Activated T-cell treated with anti-CD3 and anti-CD28 coated beads for 48 hours (primary cell): Measurements from ENCODE around the gene KLHDC1.
A peak's percentile ranks its signal among the peaks of the same experiment; 100 is the strongest.
"Not testable (repeated sequence)": the region's sequence is repeated elsewhere in the genome, so short reads cannot be mapped to it uniquely, and the experiment has no call there.

Experiments
- DNase-seq: peaks from one replicate; pipeline ENCODE4 v3.0.0-alpha.2; 2020; ENCODE audit warnings: low read depth

Gene KLHDC1, protein sequence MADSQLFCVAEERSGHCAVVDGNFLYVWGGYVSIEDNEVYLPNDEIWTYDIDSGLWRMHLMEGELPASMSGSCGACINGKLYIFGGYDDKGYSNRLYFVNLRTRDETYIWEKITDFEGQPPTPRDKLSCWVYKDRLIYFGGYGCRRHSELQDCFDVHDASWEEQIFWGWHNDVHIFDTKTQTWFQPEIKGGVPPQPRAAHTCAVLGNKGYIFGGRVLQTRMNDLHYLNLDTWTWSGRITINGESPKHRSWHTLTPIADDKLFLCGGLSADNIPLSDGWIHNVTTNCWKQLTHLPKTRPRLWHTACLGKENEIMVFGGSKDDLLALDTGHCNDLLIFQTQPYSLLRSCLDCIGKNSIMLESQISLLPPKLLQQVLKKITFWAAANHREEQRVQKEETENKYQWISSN

GRCh38 chr14:49692811-49693734, at the start of gene KLHDC1:
Gene KLHDC1, plus strand, starts transcription at chr14:49693120. Its CDS starts 75 bp downstream, at chr14:49693195.
- DNase-seq = peak; percentile 64

DNA sequence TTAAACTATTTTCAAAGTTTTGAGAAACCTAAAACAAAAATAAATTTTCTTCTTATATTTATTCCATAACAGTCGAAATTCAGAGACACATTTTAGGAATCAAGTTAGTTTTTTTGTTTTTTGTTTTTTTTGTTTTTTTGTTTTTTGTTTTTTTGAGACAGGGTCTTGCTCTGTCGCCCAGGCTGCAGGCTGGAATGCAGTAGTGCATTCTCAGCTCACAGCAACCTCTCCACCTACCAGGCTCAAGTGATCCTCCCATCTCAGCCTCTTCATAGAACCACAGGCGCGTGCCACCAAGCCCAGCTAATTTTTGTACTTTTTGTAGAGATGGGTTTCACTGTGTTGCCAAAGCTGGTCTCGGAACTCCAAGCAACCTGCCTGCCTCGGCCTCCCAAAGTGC, 39.4 kb upstream of the KLHDC1 start:
- DNase-seq = no peak

- DNase-seq = no peak
These were observed 38.4 kb upstream of the KLHDC1 start for GRCh38 chr14:49654511-49654910.

DNA sequence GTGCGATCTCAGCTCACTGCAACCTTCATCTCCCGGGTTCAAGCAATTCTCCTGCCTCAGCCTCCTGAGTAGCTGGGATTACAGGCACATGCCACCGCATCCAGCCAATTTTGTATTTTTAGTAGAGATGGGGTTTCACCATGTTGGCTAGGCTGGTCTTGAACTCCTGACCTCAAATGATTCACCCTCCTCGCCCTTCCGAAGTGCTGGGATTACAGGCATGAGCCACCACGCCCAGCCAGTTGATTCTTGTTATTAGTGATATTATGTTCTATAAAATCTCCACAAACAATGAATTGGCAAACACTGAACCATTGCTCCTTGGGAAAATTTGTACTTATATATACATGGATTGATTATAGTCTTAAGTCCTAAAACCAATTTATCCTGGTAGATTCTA, 35.4 kb upstream of the KLHDC1 start:
- not testable (repeated sequence) for DNase-seq

GRCh38 chr14:49659526-49660455, 33.1 kb upstream of the KLHDC1 start:
- no peak for DNase-seq

- DNase-seq = no peak
These were observed 22.4 kb upstream of the KLHDC1 start for GRCh38 chr14:49670475-49670874.

GRCh38 chr14:49673586-49673985, 19.3 kb upstream of the KLHDC1 start:
- no peak for DNase-seq

- no peak for DNase-seq
These were observed 15.3 kb upstream of the KLHDC1 start for GRCh38 chr14:49677643-49678042.

- no peak for DNase-seq
These were observed 13.6 kb upstream of the KLHDC1 start for GRCh38 chr14:49679271-49679670.

- DNase-seq = no peak
These were observed 6.5 kb upstream of the KLHDC1 start for GRCh38 chr14:49686425-49686824.

GRCh38 chr14:49687942-49688700, 4.8 kb upstream of the KLHDC1 start, which contains the start of gene POLE2:
Gene POLE2, minus strand, starts transcription at chr14:49688214. Its CDS starts 11 bp downstream, at chr14:49688203.
- peak; percentile 83 for DNase-seq

GRCh38 chr14:49688701-49689030, 4.3 kb upstream of the KLHDC1 start:
- DNase-seq = no peak

- no peak for DNase-seq
These were observed 1.9 kb upstream of the KLHDC1 start for GRCh38 chr14:49691031-49691430.

- DNase-seq = no peak
These were observed 645 bp upstream of the KLHDC1 start for GRCh38 chr14:49692193-49692757.

- not testable (repeated sequence) for DNase-seq
These were observed 810 bp downstream of the KLHDC1 start for GRCh38 chr14:49693735-49694124.

DNA sequence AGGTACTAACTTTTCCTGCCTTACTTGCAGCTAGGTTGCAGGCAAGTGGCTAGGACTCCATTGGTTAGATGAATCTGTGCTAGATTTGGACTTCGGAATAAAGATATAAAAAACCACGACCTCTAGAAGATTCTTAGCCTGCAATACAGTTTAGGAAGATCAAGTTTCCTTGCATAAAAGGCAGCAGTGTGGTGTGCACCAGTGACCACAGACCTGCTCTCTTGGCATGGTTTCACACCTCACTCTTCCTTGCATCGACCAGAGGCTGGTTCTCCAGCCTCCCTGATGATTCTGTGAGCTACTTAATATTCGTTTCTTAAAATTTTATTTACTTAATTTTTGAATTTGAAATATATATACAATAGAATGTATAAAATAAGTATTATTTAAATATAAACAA, 9.8 kb downstream of the KLHDC1 start:
- no peak for DNase-seq

- no peak for DNase-seq
These were observed 11.0 kb downstream of the KLHDC1 start for GRCh38 chr14:49703965-49704364.

DNA sequence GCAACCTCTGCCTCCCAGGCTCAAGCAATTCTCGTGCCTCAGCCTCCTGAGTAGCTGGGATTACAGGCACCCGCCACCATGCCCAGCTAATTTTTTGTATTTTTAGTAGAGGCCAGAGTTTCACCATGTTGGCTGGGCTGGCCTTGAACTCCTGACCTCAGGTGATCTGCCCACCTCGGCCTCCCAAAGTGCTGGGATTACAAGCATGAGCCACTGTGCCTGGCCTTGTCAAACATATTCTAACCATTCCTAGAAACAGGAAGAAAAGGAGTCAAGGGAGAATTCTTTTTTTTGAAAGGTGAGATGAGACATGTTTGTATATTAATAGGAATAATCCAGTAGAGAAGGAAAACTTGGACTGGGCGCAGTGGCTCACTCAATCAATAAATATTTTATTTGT, 11.6 kb downstream of the KLHDC1 start:
- not testable (repeated sequence) for DNase-seq

DNA sequence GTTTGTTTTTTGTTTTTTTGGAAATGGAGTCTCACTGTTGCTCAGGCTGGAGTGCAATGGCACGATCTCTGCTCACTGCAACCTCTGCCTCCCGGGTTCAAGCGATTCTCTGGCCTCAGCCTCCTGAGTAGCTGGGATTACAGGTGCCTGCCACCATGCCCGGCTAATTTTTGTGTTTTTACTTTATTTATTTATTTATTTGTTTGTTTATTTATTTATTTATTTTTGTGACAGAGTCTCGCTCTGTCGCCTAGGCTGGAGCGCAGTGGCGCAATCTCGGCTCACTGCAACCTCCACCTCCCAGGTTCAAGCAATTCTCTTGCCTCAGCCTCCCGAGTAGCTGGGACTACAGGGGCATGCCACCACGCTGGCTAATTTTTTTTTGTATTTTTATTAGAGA, 18.1 kb downstream of the KLHDC1 start:
- DNase-seq = not testable (repeated sequence)

DNA sequence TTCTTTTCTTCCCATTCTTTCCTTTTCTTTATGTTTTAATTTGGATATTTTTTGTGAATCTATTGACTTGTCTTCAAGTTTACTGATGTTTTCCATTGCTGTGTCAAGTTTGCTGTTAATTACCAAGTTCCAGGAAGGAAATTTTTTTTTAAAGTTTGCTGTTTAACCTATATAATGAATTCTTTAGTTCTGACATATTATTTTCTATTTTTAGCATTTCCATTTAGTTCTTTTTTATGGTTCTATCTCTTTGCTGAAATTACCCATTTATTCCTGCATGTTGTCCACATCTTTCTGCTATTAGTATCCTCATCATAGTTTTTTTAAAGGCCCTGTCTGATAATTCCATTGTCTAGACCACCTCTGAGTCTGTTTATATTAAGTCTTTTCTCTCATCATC, 27.8 kb downstream of the KLHDC1 start:
- no peak for DNase-seq
